SU-DHL-6 (cell line): ENCODE results near the gene FLOT2.

Experiments
- CTCF ChIP-seq: fragments of 200-600 bp; sonication (generic); IDR thresholded peaks from one replicate; pipeline ENCODE4 v1.5.1; 2017; ENCODE audit warnings: antibody characterized with exemption, mild to moderate bottlenecking, low read length, moderate library complexity; ENCODE audit not compliant: insufficient read depth, poor library complexity, severe bottlenecking
- EZH2phosphoT487 ChIP-seq: fragments of 200-600 bp; sonication (generic), shearing (Covaris generic); conservative IDR thresholded peaks from 2 replicates; pipeline ENCODE4 v1.6.1; 2018; ENCODE audit warnings: mild to moderate bottlenecking, antibody characterized with exemption, low read length, moderate library complexity, mixed read lengths

DNA sequence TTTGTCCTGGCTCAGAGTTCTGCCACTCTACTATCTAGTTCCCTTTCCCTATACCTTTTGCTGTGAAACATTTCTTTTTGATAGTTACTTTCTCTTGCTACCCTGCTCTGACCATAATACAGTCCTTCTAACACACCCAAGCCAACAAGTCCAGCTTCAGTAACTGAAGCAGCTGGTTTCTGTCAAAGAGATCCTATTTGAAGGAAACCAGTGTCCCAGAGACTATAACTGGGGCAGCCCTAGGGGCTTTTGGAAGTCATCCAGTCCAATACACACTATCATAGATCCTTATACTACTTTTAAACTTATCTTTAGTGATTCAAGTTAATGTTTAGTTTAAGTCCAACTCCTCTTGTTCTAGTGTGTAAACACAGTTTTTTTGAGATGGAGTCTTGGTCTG is 22.7 kb upstream of the FLOT2 start:
- TF ChIP-seq CTCF (no peak), EZH2phosphoT487 (no peak)
